ENCODE results near the gene PKP3.
"Not testable (repeated sequence)": the region's sequence is repeated elsewhere in the genome, so short reads cannot be mapped to it uniquely, and the experiment has no call there.

The PKP3 gene

DNA sequence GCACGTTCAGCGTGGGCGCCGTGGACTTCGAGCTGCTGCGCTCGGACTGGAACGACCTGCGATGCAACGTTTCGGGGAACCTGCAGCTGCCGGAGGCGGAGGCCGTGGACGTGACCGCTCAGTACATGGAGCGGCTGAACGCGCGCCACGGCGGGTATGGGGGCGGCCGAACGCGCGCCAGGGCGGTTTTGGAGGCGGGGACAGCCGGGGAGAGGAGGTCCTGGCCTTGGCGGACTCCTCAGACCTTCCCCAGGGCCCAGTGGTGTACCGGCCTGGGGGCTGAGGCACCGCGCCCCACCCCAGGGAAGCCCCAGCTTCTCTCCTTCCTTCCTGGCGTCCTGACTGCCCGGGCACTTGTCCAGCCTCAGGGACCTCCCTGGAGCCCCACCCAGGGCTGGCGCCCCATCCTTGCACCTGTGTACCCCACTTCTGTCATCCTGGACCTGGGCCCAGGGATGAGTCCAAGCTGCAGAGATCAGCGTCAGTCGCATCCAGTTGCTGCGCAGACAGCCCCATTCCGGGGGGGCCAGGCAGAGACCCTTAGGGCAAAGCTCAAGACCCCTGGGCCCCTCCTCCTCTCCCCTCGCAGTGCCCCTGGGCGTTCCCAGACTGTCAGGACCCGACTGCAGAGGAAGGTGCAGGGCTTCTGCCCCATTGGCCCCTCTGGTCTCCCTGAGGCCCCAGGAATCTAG is 16.7 kb upstream of the PKP3 start:
- DNase-seq (ENCODE audit: low spot score), result no peak

DNA sequence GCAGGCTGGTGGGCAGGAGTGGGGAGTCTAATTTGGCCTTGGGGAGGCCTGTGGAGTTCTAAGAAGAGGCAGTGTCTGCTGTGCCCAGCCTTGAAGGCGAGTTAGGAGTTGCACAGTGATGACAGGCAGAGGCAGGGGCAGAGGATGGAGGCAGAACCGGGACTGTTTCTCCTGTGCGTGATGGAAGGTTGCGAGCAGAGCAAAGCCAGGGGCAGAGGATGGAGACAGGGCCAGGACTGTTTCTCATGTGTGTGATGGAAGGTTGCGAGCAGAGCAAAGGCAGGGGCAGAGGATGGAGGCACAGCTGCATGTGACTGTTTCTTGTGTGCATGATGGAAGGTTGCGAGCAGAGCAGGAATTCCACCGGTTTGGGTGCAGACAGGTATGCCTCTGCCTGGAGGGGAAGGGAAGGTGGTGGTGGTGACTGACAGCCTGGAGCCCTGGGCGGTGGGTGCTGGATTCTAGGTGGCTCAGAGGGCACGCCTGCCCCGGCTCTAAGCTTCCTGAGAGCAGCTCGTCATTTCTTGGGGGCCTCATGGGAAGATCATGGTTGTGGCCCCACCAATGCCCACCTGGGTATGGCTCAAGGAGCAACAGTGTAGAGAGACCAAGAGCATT is 16.0 kb upstream of the PKP3 start:
- no peak for DNase-seq (ENCODE audit: low spot score)

DNA sequence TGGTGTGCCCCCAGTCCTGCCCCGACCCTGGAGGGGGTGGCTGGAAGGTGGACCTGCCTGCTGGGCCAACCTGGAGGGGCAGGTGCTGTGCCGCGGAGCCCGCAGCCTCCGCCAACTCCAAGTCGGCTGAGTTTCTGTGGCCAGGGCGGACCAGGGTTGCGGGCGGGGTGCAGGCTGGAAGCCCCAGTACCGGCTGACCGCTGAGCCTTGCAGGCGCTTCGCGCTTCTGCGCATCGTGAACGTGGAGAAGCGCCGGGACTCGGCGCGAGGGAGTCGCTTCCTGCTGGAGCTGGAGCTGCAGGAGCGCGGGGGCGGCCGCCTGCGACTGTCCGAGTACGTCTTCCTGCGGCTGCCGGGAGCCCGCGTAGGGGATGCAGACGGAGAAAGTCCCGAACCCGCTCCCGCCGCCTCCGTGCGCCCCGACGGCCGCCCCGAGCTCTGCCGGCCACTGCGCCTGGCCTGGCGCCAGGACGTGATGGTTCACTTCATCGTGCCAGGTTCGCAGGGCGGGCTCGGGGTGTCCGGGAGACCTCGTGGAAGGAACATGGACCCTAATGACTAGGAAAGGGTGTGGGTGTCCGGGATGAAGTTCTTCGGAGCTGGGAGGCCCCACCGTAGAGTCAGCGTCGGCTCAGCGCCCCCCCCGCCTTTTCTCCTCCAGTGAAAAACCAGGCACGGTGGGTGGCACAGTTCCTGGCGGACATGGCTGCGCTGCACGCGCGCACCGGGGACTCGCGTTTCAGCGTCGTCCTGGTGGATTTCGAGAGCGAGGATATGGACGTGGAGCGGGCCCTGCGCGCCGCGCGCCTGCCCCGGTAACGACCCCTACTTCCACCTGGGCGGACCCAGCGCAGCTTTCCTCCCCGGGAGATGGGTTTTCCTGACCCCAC is 14.6 kb upstream of the PKP3 start:
- no peak for DNase-seq (ENCODE audit: low spot score)

DNA sequence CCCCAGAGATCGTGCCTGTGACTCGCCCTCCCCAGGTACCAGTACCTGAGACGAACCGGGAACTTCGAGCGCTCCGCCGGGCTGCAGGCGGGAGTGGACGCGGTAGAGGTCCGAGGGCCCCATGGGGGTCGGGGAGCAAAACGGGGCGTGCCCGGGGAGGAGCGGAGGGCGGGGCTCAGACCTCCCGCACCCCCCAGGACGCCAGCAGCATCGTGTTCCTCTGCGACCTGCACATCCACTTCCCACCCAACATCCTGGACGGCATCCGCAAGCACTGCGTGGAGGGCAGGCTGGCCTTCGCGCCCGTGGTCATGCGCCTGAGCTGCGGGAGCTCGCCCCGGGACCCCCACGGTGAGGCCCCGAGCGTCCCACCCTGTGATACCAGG is 13.9 kb upstream of the PKP3 start:
- no peak for DNase-seq (ENCODE audit: low spot score)

DNA sequence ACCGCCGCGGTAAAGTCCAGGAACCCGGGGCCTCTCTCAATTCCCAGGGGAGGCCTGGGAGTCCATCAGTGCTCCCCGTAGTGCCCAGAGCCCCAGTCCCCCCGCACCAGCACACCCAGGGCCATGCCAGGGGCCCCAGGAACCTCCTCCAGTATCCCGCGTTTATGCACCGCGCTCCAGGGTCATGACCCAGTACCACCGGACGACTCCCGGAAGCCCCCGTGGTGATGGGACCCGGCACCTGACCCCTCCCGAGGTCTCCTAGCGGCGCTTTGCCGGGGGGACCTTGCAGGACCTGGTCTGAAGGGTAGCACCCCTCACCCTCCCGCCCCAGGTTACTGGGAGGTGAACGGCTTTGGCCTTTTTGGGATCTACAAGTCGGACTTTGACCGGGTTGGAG is 13.5 kb upstream of the PKP3 start:
- no peak for DNase-seq (ENCODE audit: low spot score)

DNA sequence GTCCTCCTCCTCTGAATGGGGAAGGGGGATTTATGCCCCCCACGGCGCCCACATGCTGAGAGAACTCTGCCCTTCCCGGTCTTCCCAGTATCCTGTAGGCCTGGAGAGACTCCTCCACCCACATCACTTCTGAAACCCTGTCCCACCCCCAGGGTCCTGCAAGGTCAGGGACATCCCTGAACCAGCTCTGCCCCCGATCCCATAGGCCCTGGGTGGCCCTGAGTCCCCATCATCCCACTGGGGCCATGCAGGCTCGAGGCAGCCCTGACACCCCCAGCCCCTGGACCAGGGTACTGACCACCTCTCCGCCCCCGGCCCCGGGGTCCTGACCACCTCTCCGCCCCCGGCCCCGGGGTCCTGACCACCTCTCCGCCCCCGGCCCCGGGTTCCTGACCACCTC is 13.0 kb upstream of the PKP3 start:
- no peak for DNase-seq (ENCODE audit: low spot score)

DNA sequence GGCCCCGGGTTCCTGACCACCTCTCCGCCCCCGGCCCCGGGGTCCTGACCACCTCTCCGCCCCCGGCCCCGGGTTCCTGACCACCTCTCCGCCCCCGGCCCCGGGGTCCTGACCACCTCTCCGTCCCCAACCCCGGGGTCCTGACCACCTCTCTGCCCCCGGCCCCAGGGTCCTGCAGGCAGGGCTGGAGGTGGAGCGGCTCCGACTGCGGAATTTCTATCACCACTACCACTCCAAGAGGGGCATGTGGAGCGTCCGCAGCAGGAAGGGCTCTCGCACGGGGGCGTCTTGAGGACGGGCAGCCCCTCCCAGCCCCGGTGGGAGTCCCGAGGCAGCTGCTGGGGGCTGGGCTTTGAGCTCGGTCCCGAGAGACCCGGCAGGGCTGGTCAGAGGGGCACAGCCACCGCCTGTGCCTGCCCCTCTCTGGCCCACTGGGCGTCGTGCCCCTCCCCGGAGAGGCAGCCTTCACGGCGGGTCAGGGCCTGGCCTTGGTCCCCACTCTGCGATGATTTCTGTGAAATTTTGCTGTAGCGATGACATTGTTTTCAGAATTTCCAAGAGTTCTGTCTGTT is 12.4 kb upstream of the PKP3 start:
- DNase-seq (ENCODE audit: low spot score), result no peak

DNA sequence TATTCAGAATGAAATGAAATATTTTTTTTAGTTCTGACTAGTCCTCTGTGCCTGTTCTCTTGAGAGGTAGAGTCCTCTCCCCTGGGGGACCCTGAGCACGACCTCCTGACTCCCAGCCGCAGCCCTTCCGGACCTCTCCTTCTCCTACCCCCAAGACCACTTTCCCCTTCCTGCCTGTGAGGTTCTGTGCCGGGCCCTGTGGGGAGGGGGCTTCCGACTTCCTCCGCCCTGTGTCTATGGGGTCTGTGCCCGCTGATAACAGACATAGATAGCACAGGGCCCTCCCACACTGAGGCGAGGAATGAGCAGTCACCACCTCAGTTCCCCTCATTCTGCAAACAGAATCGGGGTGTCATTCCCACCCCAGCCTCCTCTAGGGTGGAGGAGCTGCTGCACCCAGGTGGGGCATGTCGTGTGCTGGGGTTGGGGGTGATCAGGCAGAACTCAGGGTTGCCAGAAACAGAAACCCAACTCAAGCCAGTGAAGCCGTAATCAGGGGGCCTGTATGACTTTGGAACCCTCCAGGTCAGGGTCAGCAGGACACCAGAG is 11.9 kb upstream of the PKP3 start:
- DNase-seq (ENCODE audit: low spot score), result no peak

DNA sequence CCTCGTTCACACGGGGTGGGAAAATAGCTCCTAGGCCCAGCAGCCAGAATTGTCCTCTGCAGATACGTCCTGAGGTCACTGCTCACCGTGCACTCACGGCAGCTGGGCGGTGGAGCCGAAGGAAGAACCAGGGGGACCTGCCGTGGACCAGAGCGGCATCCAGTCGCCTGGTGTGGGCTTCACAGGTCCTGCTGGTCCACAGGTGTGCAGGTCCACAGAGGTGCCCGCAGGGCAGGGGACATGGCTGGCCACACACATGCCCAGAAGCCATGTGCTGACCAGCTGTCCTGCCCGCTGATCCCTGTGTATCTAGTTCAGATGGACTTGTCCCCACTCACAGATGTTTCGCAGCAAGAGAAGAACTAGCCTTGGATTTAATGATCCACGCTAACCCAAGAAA is 10.6 kb upstream of the PKP3 start:
- DNase-seq (ENCODE audit: low spot score), result no peak

DNA sequence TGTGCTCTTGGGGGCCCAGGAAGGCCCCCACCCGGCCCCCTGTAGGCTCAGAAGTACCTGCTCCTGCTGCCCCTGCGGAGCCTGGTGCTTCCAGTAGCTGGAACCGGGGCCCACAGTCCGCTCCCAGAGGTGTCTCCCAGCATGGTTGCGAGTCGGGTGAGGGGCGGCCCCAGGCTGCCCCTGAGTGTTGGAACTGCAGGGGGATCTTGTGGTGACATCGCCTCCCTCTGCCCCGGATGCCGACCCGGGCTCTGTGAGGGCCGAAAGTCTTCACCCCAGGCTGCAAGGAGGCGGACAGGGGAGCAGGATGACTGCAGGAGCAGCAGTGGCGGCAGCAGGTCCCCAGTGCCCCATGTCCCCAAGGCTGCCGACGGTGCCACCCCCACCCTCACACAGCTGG is 9.5 kb upstream of the PKP3 start:
- DNase-seq (ENCODE audit: low spot score), result no peak

DNA sequence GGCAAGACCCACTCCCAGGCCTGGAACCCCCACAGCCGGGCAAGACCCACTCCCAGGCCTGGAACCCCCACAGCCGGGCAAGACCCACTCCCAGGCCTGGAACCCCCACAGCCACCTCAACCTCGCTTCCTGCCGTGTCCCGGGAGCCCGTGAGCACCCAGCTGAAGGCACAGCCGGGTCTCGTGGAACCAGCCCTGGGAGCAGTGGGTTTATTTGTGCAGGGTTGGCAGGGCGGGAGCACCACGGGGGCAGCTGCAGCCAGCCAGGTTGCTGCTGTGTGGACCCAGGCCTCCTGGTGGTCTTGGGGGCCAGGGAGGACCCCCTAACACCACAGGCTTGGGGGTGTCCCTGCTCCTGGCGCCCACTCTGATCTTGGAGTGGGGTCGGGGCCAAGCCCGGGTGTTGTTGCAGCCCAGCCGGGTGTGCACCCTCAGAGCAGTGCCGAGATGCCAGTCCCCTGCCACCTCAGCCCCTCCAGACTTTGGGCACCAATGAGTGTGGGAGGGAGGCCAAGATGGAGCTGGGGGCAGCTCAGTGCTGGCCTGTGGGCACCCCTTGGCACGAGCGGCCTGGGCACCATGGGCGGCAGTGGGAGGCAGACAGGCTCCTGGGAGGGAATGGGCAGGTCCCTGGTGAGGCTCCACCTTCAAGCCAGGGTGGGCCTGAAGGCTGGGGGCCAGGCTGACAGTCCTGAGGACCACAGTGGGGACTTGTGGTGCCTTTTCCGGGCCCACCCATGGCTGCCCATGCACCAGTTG is 8.2 kb upstream of the PKP3 start:
- DNase-seq (ENCODE audit: low spot score), result no peak

DNA sequence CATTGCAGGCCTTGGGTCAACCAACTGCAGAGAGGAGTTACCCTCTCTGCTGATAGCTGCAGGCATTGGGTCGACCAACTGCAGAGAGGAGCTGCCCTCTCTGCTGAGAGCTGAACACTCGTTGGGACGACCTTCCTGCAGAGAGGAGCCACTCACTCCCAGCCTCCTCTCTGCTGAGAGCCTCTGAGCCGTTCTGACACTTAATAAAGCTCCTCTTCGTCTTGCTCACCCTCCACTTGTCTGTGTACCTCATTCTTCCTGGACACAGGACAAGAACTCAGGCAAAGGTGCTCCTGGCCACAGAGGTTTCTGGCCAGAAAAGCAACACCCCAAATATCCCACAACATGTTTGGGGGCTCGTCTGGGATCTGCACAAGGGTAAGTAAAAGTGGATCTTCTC is 7.5 kb upstream of the PKP3 start:
- DNase-seq (ENCODE audit: low spot score), result no peak

DNA sequence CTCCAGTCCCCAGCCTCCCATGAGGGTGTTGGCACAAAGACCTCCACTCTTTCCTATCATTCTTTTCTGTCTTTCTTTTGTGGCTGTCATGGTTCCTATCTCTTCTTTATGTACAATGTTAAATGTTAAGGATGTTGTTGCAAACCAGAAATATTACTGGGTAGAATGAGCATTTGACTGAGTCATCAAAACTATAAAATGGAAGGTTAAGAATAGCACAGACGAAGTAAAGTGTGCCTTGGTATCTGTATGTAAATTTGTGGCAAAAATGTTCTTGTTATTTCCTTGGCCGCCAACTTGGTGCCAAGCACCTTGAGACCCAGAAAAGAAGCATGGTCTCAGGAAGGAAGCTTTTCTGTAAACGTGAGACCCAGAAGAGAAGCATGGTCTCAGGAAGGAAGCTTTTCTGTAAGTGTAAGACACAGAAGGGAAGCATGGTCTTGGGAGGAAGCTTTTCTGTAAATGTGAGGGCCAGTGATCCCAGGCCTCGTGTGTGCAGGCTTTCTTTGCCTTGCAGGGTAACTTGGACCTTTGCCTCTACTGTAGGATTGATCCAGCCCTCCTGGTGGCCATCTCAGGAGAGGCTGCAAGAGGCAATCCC is 6.7 kb upstream of the PKP3 start:
- DNase-seq (ENCODE audit: low spot score), result no peak

DNA sequence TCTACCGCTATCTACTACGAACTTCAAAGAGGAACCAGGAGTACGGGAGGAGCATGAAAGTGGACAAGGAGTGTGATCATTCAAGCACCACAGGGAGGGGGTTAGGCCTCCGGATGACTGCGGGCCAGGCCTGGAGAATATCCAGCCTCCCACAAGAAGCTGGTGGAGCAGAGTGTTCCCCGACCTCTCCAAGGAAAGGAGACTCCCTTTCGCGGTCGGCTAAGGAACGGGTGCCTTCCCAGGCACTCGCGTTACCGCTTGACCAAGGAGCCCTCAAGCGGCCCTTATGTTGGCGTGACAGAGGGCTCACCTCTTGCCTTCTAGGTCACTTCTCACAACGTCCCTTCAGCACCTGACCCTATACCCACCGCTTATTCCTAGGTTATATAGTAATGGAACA is 4.6 kb upstream of the PKP3 start:
- not testable (repeated sequence) for DNase-seq (ENCODE audit: low spot score)

DNA sequence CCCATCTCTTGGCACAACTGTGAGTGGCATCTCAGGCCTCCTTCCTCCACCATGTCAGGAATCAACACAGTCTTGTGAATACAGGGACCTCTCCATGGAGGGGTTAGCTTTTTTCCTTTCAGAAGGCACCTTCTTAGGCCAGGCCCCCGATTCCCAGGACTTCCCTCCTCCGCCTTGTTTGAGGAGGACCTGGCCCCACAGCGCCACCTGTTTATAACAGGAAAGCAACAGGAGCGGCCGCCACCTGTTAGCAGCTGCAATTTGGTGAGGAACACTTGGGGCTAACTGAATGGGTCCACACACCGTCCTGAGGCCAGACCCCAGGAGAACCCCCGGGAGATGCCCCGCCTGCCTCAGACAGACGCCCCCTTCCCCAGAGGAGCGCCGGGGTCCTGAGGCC is 3.8 kb upstream of the PKP3 start:
- no peak for DNase-seq (ENCODE audit: low spot score)

DNA sequence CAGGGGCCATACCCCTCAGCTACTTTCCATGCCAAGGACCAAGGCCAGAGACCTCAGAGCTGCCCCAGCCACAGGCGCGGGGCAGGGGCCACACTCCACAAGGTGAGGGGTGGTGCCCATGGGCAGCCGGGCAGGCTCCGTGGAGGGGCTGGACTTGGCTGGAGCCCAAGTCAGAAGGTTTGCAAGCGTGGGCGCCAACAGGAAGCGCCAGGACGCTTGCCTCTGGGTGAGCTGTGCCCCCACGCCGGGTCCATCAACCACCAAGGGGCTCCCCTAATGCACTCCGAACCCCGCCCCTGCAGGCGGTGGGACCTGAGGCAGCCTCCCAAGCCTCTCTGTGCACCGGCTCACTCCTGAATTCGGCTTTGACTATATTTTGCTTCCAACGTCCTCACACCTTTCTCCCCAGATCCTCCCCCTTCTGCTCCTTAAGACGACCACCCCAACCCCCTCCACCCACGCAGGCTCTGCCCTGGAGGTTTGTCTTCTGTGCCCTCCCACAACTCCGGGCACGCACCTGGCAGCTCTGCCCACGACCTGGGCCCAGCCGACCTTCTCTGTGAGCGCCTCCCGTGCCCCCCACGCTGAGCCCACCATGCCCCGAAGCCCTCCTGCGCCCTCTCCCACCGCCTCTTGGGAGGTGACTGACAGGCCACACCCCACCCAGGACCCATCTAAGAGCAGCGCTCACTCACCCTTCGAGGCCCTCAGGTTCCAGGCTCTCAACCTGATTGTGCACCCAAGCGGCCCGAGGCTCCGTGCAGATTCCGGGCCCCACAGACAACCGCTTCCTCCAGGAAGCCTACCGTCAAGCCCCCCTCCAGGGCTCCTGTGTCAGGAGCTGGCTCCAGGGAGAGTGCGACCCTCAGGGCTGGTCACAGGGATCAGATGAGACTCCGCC is 2.6 kb upstream of the PKP3 start:
- DNase-seq (ENCODE audit: low spot score), result no peak

DNA sequence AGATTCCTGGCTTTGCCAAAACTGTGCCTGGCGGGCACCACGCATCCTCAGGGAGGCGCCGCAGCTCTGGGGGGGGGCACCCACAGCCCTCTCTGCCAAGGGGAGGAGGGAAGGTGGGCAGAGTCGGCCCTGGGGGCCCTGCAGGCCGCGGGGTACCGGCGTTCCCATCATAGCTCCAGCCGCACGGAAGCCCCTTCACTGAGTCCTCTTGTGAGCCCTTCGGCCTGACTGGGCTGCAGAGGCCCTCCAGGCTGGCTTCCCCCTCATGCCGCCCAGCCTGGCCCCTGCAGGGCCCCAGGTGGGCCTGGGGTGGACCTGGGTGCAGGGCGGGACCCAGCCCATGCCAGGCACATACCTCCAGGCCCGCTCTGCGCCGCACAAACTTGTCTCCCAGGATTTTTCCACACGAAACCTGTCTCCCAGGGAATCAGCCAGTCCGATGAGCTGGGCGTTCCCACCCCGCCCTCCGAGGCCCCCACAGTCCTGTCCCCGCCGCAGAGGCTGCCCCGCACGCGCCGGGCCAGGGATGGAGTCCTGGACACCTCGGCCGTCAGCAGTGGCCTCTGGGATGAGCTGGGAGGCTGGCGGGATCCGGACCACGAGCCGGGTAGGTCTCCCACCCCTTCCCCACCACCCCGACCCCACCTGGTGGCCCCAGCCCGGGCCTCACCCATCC is 1.8 kb upstream of the PKP3 start:
- DNase-seq (ENCODE audit: low spot score), result no peak

DNA sequence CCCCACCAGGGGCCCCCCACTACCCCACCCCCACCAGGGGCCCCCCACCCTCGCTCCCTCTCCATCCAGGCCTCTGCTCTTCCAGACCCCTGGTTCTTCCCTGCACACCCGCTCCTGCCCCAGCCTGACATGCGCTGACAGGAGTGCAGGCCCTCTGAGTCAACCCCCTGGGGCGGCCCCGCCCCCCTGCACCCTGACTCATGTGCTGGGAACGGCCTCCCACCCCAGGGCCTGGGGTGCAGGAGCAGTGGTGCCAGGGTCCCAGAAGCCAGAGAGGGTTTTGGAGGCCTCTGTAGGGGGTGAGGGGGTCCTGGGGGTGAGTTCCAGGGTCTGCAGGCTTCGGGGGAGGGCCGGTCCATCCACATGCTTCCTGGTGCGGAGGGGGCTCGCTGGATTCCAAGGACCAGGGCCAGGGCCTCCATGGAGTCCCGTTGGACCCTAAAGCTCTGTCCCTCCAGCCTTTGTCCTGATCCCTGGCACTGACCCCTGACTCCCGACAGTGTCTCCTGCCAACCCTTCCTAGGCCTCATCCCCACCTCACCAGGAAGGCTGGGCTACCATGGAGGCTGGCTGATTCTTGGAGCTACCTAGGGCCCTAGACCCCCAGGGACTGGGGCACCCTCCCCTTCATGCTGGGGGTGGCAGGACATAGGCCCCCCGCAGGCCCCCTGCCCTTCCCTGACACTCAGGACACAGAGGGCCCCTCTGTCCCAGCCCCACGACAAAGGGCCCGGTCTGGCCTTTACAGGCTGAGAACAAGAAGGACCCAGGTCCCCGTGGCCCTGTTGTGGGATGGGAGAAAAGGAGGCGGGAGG is 583 bp upstream of the PKP3 start:
- peak; percentile 97 for DNase-seq (ENCODE audit: low spot score)

All from GM03348 (cell line).